KMS-11 (cell line): Measurements from ENCODE around the gene TMEM163.

Source experiments
- H2AFZ ChIP-seq: fragments of 200-600 bp; sonication (generic); 2 replicates; pipeline ENCODE4 v1.6.1; 2016; ENCODE audit warnings: antibody characterized with exemption, mixed run types, low read depth
- H3K27ac ChIP-seq: fragments of 200-600 bp; sonication (generic); 2 replicates; pipeline ENCODE4 v1.6.1; 2016; ENCODE audit warnings: mild to moderate bottlenecking, mixed run types
- H3K27me3 ChIP-seq: fragments of 200-600 bp; sonication (generic); 2 replicates; pipeline ENCODE4 v1.6.1; 2017; ENCODE audit warnings: mild to moderate bottlenecking, low read depth, mixed run types, moderate library complexity; ENCODE audit not compliant: insufficient read depth
- H3K36me3 ChIP-seq: fragments of 200-600 bp; sonication (generic); 2 replicates; pipeline ENCODE4 v1.6.1; 2017; ENCODE audit warnings: mild to moderate bottlenecking, mixed run types; ENCODE audit not compliant: insufficient read depth
- H3K4me1 ChIP-seq: fragments of 200-600 bp; sonication (generic); 2 replicates; pipeline ENCODE4 v1.6.1; 2016; ENCODE audit warnings: mild to moderate bottlenecking, low read depth, mixed run types; ENCODE audit not compliant: poor library complexity, severe bottlenecking
- H3K4me2 ChIP-seq: fragments of 200-600 bp; sonication (generic); 2 replicates; pipeline ENCODE4 v1.7.0; 2016; ENCODE audit warnings: mild to moderate bottlenecking, mixed run types
- H3K4me3 ChIP-seq: fragments of 200-600 bp; sonication (generic); IDR thresholded peaks from 2 replicates; pipeline ENCODE4 v1.6.1; 2017; ENCODE audit warnings: low read depth, low read length, mixed read lengths; ENCODE audit not compliant: insufficient read depth
- H3K79me2 ChIP-seq: fragments of 200-600 bp; sonication (generic); 2 replicates; pipeline ENCODE4 v1.6.1; 2016; ENCODE audit warnings: low read depth, mixed run types; ENCODE audit not compliant: insufficient read depth
- H3K9ac ChIP-seq: fragments of 200-600 bp; sonication (generic); 2 replicates; pipeline ENCODE4 v1.6.1; 2016; ENCODE audit warnings: mild to moderate bottlenecking, mixed run types
- H4K20me1 ChIP-seq: fragments of 200-600 bp; sonication (generic); 2 replicates; pipeline ENCODE4 v1.6.1; 2016; ENCODE audit warnings: mild to moderate bottlenecking, mixed run types; ENCODE audit not compliant: insufficient read depth
- TF ChIP-seq, protein P1 (sequence below): fragments of 200-600 bp; sonication (generic); conservative IDR thresholded peaks from 2 replicates; pipeline ENCODE4 v1.6.1; 2017; ENCODE audit warnings: low read depth, mild to moderate bottlenecking, antibody characterized with exemption, low read length, moderate library complexity, mixed read lengths

Gene TMEM163

DNA sequence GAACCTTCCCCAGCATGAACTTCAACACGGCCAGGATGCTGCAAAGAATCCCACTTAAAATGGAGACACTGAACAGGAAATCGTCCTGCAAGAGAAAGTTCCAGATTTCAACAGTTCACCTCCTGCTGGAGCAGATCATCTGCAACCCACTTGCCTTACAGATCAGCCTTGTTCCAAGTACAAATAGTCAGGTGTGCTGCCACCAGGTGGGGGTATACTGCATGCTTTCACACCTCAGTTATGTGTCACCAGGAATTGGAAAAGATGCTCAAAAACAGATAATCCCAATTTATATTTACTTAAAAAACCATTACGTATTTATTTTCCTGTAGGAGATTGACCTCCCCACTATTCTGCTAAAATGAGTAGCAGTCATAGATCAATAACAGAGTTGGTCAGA lies 252.7 kb downstream of the TMEM163 start:
- Histone ChIP-seq H4K20me1 (no peaks in the 10 kb centered on the region), H3K27ac (no peak overlapping the region), H3K4me3 (no peak overlapping the region), H3K36me3 (no peaks in the 10 kb centered on the region), H2AFZ (no peak overlapping the region), H3K4me1 (no peaks in the 10 kb centered on the region), H3K4me2 (no peak overlapping the region), H3K79me2 (no peaks in the 10 kb centered on the region), H3K27me3 (no peaks in the 10 kb centered on the region), H3K9ac (no peak overlapping the region)
- TF ChIP-seq, protein P1, sequence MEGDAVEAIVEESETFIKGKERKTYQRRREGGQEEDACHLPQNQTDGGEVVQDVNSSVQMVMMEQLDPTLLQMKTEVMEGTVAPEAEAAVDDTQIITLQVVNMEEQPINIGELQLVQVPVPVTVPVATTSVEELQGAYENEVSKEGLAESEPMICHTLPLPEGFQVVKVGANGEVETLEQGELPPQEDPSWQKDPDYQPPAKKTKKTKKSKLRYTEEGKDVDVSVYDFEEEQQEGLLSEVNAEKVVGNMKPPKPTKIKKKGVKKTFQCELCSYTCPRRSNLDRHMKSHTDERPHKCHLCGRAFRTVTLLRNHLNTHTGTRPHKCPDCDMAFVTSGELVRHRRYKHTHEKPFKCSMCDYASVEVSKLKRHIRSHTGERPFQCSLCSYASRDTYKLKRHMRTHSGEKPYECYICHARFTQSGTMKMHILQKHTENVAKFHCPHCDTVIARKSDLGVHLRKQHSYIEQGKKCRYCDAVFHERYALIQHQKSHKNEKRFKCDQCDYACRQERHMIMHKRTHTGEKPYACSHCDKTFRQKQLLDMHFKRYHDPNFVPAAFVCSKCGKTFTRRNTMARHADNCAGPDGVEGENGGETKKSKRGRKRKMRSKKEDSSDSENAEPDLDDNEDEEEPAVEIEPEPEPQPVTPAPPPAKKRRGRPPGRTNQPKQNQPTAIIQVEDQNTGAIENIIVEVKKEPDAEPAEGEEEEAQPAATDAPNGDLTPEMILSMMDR, result 0 out of 2 replicates have a peak, but pooled peaks have one; percentile 16

- Histone ChIP-seq H4K20me1 (no peaks in the 10 kb centered on the region), H3K4me3 (no peak overlapping the region), H3K4me1 (no peaks in the 10 kb centered on the region), H2AFZ (no peak overlapping the region), H3K9ac (no peak overlapping the region), H3K4me2 (no peak overlapping the region), H3K27ac (no peak overlapping the region), H3K36me3 (no peaks in the 10 kb centered on the region), H3K79me2 (no peaks in the 10 kb centered on the region), H3K27me3 (no peaks in the 10 kb centered on the region)
- TF ChIP-seq, protein P1, result no peak
Observed at GRCh38 chr2:134465228-134466105, 253.3 kb downstream of the TMEM163 start.

GRCh38 chr2:134463699-134464022 lies 255.1 kb downstream of the TMEM163 start:
- TF ChIP-seq, protein P1, result no peak

GRCh38 chr2:134462791-134463698 lies 255.8 kb downstream of the TMEM163 start:
- H3K4me2 ChIP-seq, result no peak overlapping the region
- no peaks in the 10 kb centered on the region for H3K79me2 ChIP-seq
- no peak overlapping the region for H2AFZ ChIP-seq
- no peak overlapping the region for H3K9ac ChIP-seq
- H3K27ac ChIP-seq, result no peak overlapping the region
- H3K36me3 ChIP-seq, result no peaks in the 10 kb centered on the region
- no peaks in the 10 kb centered on the region for H3K4me1 ChIP-seq
- H3K27me3 ChIP-seq, result no peaks in the 10 kb centered on the region
- TF ChIP-seq, protein P1, result no peak
- no peaks in the 10 kb centered on the region for H4K20me1 ChIP-seq
- H3K4me3 ChIP-seq, result no peak overlapping the region

More at GRCh38 chr2:134463699-134464022, 255.1 kb downstream of the TMEM163 start:
- no peak overlapping the region for H3K27ac ChIP-seq
- no peaks in the 10 kb centered on the region for H3K36me3 ChIP-seq
- H3K4me1 ChIP-seq, result no peaks in the 10 kb centered on the region
- H4K20me1 ChIP-seq, result no peaks in the 10 kb centered on the region
- no peaks in the 10 kb centered on the region for H3K27me3 ChIP-seq
- H3K4me2 ChIP-seq, result no peak overlapping the region
- H2AFZ ChIP-seq, result no peak overlapping the region
- H3K4me3 ChIP-seq, result no peak overlapping the region
- no peaks in the 10 kb centered on the region for H3K79me2 ChIP-seq
- no peak overlapping the region for H3K9ac ChIP-seq
